HUES48 (cell line): Measurements from ENCODE around the gene KANSL1.
A peak's percentile ranks its signal among the peaks of the same experiment; 100 is the strongest.

ENCODE experiments used
- H3K27ac ChIP-seq: one replicate; pipeline ENCODE4 v1.7.0; 2013; ENCODE audit warnings: low read depth, low read length, inconsistent platforms
- H3K27me3 ChIP-seq: 2 replicates; pipeline ENCODE4 v1.6.1; 2013; ENCODE audit warnings: mild to moderate bottlenecking, low read length; ENCODE audit not compliant: control insufficient read depth, insufficient read depth
- H3K36me3 ChIP-seq: 2 replicates; pipeline ENCODE4 v1.6.1; 2013; ENCODE audit warnings: low read length; ENCODE audit not compliant: control insufficient read depth, insufficient read depth
- H3K4me1 ChIP-seq: 2 replicates; pipeline ENCODE4 v1.6.1; 2013; ENCODE audit warnings: mild to moderate bottlenecking, low read length; ENCODE audit not compliant: control insufficient read depth, insufficient read depth
- H3K4me3 ChIP-seq: 2 replicates; pipeline ENCODE4 v1.5.1; 2013; ENCODE audit warnings: mild to moderate bottlenecking, low read depth, low read length
- H3K9ac ChIP-seq: 2 replicates; pipeline ENCODE4 v1.6.1; 2013; ENCODE audit warnings: mild to moderate bottlenecking, low read depth, low read length, moderate library complexity
- H3K9me3 ChIP-seq: 2 replicates; pipeline ENCODE4 v1.6.1; 2013; ENCODE audit warnings: low read length; ENCODE audit not compliant: control insufficient read depth, insufficient read depth

The KANSL1 gene

GRCh38 chr17:46201491-46201890 is 8.3 kb upstream of the KANSL1 start:
- H3K4me1 ChIP-seq: no peaks in the 10 kb centered on the region
- H3K27me3 ChIP-seq: no peaks in the 10 kb centered on the region
- H3K9me3 ChIP-seq: peaks cover 11% of the 10 kb centered on the region
- no peak overlapping the region for H3K9ac ChIP-seq
- H3K36me3 ChIP-seq: no peaks in the 10 kb centered on the region
- no peak overlapping the region for H3K4me3 ChIP-seq
- H3K27ac ChIP-seq: no peak overlapping the region

- Histone ChIP-seq H3K9ac (no peak overlapping the region), H3K27ac (no peak overlapping the region), H3K4me3 (no peak overlapping the region), H3K36me3 (no peaks in the 10 kb centered on the region), H3K4me1 (no peaks in the 10 kb centered on the region), H3K27me3 (no peaks in the 10 kb centered on the region), H3K9me3 (peaks cover 11% of the 10 kb centered on the region)
These were observed 7.0 kb upstream of the KANSL1 start for GRCh38 chr17:46200197-46200596.

GRCh38 chr17:46199379-46199778 is 6.2 kb upstream of the KANSL1 start:
- Histone ChIP-seq H3K9me3 (peaks cover 11% of the 10 kb centered on the region), H3K9ac (no peak overlapping the region), H3K36me3 (no peaks in the 10 kb centered on the region), H3K27ac (no peak overlapping the region), H3K4me1 (peaks cover 5% of the 10 kb centered on the region), H3K4me3 (no peak overlapping the region), H3K27me3 (no peaks in the 10 kb centered on the region)

- no peaks in the 10 kb centered on the region for H3K27me3 ChIP-seq
- no peak overlapping the region for H3K9ac ChIP-seq
- peaks cover 11% of the 10 kb centered on the region for H3K9me3 ChIP-seq
- H3K4me1 ChIP-seq: peaks cover 9% of the 10 kb centered on the region
- no peak overlapping the region for H3K27ac ChIP-seq
- H3K36me3 ChIP-seq: no peaks in the 10 kb centered on the region
- no peak overlapping the region for H3K4me3 ChIP-seq
These were observed 5.0 kb upstream of the KANSL1 start for GRCh38 chr17:46198233-46198632.

GRCh38 chr17:46197530-46197929 is 4.3 kb upstream of the KANSL1 start:
- H3K9me3 ChIP-seq: peaks cover 11% of the 10 kb centered on the region
- H3K4me1 ChIP-seq: peaks cover 9% of the 10 kb centered on the region
- no peak overlapping the region for H3K27ac ChIP-seq
- no peaks in the 10 kb centered on the region for H3K27me3 ChIP-seq
- H3K36me3 ChIP-seq: no peaks in the 10 kb centered on the region
- H3K9ac ChIP-seq: no peak overlapping the region
- no peak overlapping the region for H3K4me3 ChIP-seq

GRCh38 chr17:46195939-46196716 is 2.9 kb upstream of the KANSL1 start:
- no peak overlapping the region for H3K27ac ChIP-seq
- no peak overlapping the region for H3K4me3 ChIP-seq
- H3K36me3 ChIP-seq: no peaks in the 10 kb centered on the region
- H3K27me3 ChIP-seq: no peaks in the 10 kb centered on the region
- H3K4me1 ChIP-seq: peaks cover 9% of the 10 kb centered on the region
- peaks cover 11% of the 10 kb centered on the region for H3K9me3 ChIP-seq
- H3K9ac ChIP-seq: no peak overlapping the region

- peaks cover 11% of the 10 kb centered on the region for H3K9me3 ChIP-seq
- no peak overlapping the region for H3K9ac ChIP-seq
- no peaks in the 10 kb centered on the region for H3K36me3 ChIP-seq
- no peaks in the 10 kb centered on the region for H3K27me3 ChIP-seq
- H3K27ac ChIP-seq: peak overlapping the region; percentile 99
- peaks cover 17% of the 10 kb centered on the region for H3K4me1 ChIP-seq
- H3K4me3 ChIP-seq: no peak overlapping the region
These were observed 2.1 kb upstream of the KANSL1 start for GRCh38 chr17:46195217-46195855.

- H3K27ac ChIP-seq: peak overlapping the region; percentile 99
- H3K27me3 ChIP-seq: no peaks in the 10 kb centered on the region
- peaks cover 11% of the 10 kb centered on the region for H3K9me3 ChIP-seq
- H3K36me3 ChIP-seq: no peaks in the 10 kb centered on the region
- H3K9ac ChIP-seq: peak overlapping the region; percentile 97
- H3K4me1 ChIP-seq: peaks cover 24% of the 10 kb centered on the region
- peak overlapping the region; percentile 93 for H3K4me3 ChIP-seq
These were observed 1.4 kb upstream of the KANSL1 start for GRCh38 chr17:46194393-46195216.

- Histone ChIP-seq H3K27me3 (no peaks in the 10 kb centered on the region), H3K9me3 (peaks cover 11% of the 10 kb centered on the region), H3K27ac (peak overlapping the region; percentile 99), H3K36me3 (no peaks in the 10 kb centered on the region), H3K4me3 (peak overlapping the region; percentile 93), H3K4me1 (peaks cover 32% of the 10 kb centered on the region), H3K9ac (peak overlapping the region; percentile 97)
These were observed 580 bp upstream of the KANSL1 start for GRCh38 chr17:46193626-46194392.

- Histone ChIP-seq H3K27ac (peak overlapping the region; percentile 99), H3K4me1 (peaks cover 43% of the 10 kb centered on the region), H3K9me3 (0 out of 2 replicates have a peak, but pooled peaks cover under 1% of the 10 kb centered on the region), H3K36me3 (no peaks in the 10 kb centered on the region), H3K27me3 (no peaks in the 10 kb centered on the region), H3K9ac (peak overlapping the region; percentile 96), H3K4me3 (peak overlapping the region; percentile 93)
These were observed 634 bp downstream of the KANSL1 start for GRCh38 chr17:46192439-46193150.
